ENCODE measurements around the gene HNRNPD.
"Not testable (repeated sequence)": the region's sequence is repeated elsewhere in the genome, so short reads cannot be mapped to it uniquely, and the experiment has no call there.

Gene HNRNPD

GRCh38 chr4:82388405-82388804 lies 14.6 kb upstream of the HNRNPD start:
- in situ Hi-C loops (cut with MboI; ENCODE audit: low sequenced_read_pairs) = no loop called here

GRCh38 chr4:82386312-82386711 lies 12.5 kb upstream of the HNRNPD start:
- H3K9me3 ChIP-seq; in situ Hi-C loops (cut with MboI; ENCODE audit: low sequenced_read_pairs): not testable (repeated sequence)

More at GRCh38 chr4:82388405-82388804, 14.6 kb upstream of the HNRNPD start:
- DNase-seq (ENCODE audit: low spot score in 2 of 2) = no peak
- Histone ChIP-seq H3K9me3 (peaks cover 4% of the 10 kb centered on the region; the same call in 1 of the 2 replicates), H3K36me3 (replicated peaks) (no peaks in the 10 kb centered on the region; the same call in 1 of the 2 replicates), H3K27me3 (ENCODE audit: low read depth) (no peaks in the 10 kb centered on the region), H3K4me3 (no peak overlapping the region), H3K4me1 (no peaks in the 10 kb centered on the region)

GRCh38 chr4:82382751-82383150 lies 9.0 kb upstream of the HNRNPD start:
- Histone ChIP-seq H3K9me3 (peaks cover 4% of the 10 kb centered on the region; the same call in 1 of the 2 replicates), H3K4me1 (no peaks in the 10 kb centered on the region), H3K36me3 (replicated peaks) (no peaks in the 10 kb centered on the region; the same call in 1 of the 2 replicates), H3K4me3 (no peak overlapping the region), H3K27me3 (ENCODE audit: low read depth) (no peaks in the 10 kb centered on the region)
- in situ Hi-C loops (cut with MboI; ENCODE audit: low sequenced_read_pairs) = loop anchor here (5.0 kb wide), 1 partner anchor 35 kb away; no protein-coding TSS in a partner anchor
- DNase-seq (ENCODE audit: low spot score in 2 of 2) = no peak

More at GRCh38 chr4:82386312-82386711, 12.5 kb upstream of the HNRNPD start:
- H3K4me3 ChIP-seq; DNase-seq (ENCODE audit: low spot score in 2 of 2); H3K36me3 ChIP-seq (replicated peaks); H3K4me1 ChIP-seq; H3K27me3 ChIP-seq (ENCODE audit: low read depth): not testable (repeated sequence)

GRCh38 chr4:82381661-82382296 lies 8.0 kb upstream of the HNRNPD start:
- Histone ChIP-seq H3K9me3 (peaks cover 4% of the 10 kb centered on the region; the same call in 1 of the 2 replicates), H3K27me3 (ENCODE audit: low read depth) (no peaks in the 10 kb centered on the region), H3K4me3 (no peak overlapping the region), H3K36me3 (replicated peaks) (no peaks in the 10 kb centered on the region; the same call in 1 of the 2 replicates), H3K4me1 (no peaks in the 10 kb centered on the region)
- in situ Hi-C loops (cut with MboI; ENCODE audit: low sequenced_read_pairs) = loop anchor here (5.0 kb wide), 1 partner anchor 36 kb away; no protein-coding TSS in a partner anchor
- no peak for DNase-seq (ENCODE audit: low spot score in 2 of 2)

- H3K36me3 ChIP-seq (replicated peaks) = no peaks in the 10 kb centered on the region; the same call in 1 of the 2 replicates
- peaks cover 4% of the 10 kb centered on the region; the same call in 1 of the 2 replicates for H3K9me3 ChIP-seq
- in situ Hi-C loops (cut with MboI; ENCODE audit: low sequenced_read_pairs) = loop anchor here (5.0 kb wide), 1 partner anchor 36 kb away; no protein-coding TSS in a partner anchor
- H3K4me3 ChIP-seq = no peak overlapping the region
- no peaks in the 10 kb centered on the region for H3K27me3 ChIP-seq (ENCODE audit: low read depth)
- DNase-seq (ENCODE audit: low spot score in 2 of 2) = no peak
- no peaks in the 10 kb centered on the region for H3K4me1 ChIP-seq
Observed at GRCh38 chr4:82381235-82381634, 7.4 kb upstream of the HNRNPD start.

- Histone ChIP-seq H3K4me1 (peaks cover 1% of the 10 kb centered on the region; the same call in 1 of the 2 replicates), H3K27me3 (ENCODE audit: low read depth) (no peaks in the 10 kb centered on the region), H3K9me3 (peaks cover 3% of the 10 kb centered on the region; the same call in 1 of the 2 replicates), H3K36me3 (replicated peaks) (no peaks in the 10 kb centered on the region; the same call in 1 of the 2 replicates), H3K4me3 (no peak overlapping the region)
- no peak for DNase-seq (ENCODE audit: low spot score in 2 of 2)
- in situ Hi-C loops (cut with MboI; ENCODE audit: low sequenced_read_pairs) = loop anchor here (5.0 kb wide), 1 partner anchor 36 kb away; no protein-coding TSS in a partner anchor
Observed at GRCh38 chr4:82380831-82381230, 7.0 kb upstream of the HNRNPD start.

- H3K36me3 ChIP-seq (replicated peaks) = no peaks in the 10 kb centered on the region; the same call in 1 of the 2 replicates
- H3K4me3 ChIP-seq = no peak overlapping the region
- H3K4me1 ChIP-seq = peaks cover 4% of the 10 kb centered on the region; the same call in 1 of the 2 replicates
- DNase-seq (ENCODE audit: low spot score in 2 of 2) = no peak
- no peaks in the 10 kb centered on the region for H3K9me3 ChIP-seq
- in situ Hi-C loops (cut with MboI; ENCODE audit: low sequenced_read_pairs) = loop anchor here (5.0 kb wide), 1 partner anchor 37 kb away; no protein-coding TSS in a partner anchor
- H3K27me3 ChIP-seq (ENCODE audit: low read depth) = no peaks in the 10 kb centered on the region
Observed at GRCh38 chr4:82380344-82380743, 6.6 kb upstream of the HNRNPD start.

GRCh38 chr4:82376109-82376508 lies 2.3 kb upstream of the HNRNPD start:
- in situ Hi-C loops (cut with MboI; ENCODE audit: low sequenced_read_pairs) = no loop called here
- H3K36me3 ChIP-seq (replicated peaks) = peaks cover 24% of the 10 kb centered on the region
- H3K4me3 ChIP-seq = no peak overlapping the region

GRCh38 chr4:82373486-82373815 lies 340 bp downstream of the HNRNPD start:
- Histone ChIP-seq H3K4me1 (peaks cover 23% of the 10 kb centered on the region), H3K36me3 (replicated peaks) (peaks cover 48% of the 10 kb centered on the region), H3K27me3 (ENCODE audit: low read depth) (no peaks in the 10 kb centered on the region), H3K4me3 (peak overlapping the region; percentile 99), H3K9me3 (no peaks in the 10 kb centered on the region)
- in situ Hi-C loops (cut with MboI; ENCODE audit: low sequenced_read_pairs) = no loop called here
- DNase-seq (ENCODE audit: low spot score in 2 of 2) = no peak

More at GRCh38 chr4:82376109-82376508, 2.3 kb upstream of the HNRNPD start:
- Histone ChIP-seq H3K9me3 (no peaks in the 10 kb centered on the region), H3K27me3 (ENCODE audit: low read depth) (no peaks in the 10 kb centered on the region), H3K4me1 (peaks cover 5% of the 10 kb centered on the region)
- no peak for DNase-seq (ENCODE audit: low spot score in 2 of 2)

- Histone ChIP-seq H3K9me3 (no peaks in the 10 kb centered on the region), H3K36me3 (replicated peaks) (peaks cover 54% of the 10 kb centered on the region), H3K4me3 (peak overlapping the region; percentile 99), H3K27me3 (ENCODE audit: low read depth) (no peaks in the 10 kb centered on the region), H3K4me1 (peaks cover 29% of the 10 kb centered on the region)
- in situ Hi-C loops (cut with MboI; ENCODE audit: low sequenced_read_pairs) = no loop called here
- DNase-seq (ENCODE audit: low spot score in 2 of 2) = peak; percentile 88 to 94
Observed at GRCh38 chr4:82372517-82373485, 990 bp downstream of the HNRNPD start.

GRCh38 chr4:82371497-82371896 lies 2.3 kb downstream of the HNRNPD start:
- peaks cover 37% of the 10 kb centered on the region for H3K4me1 ChIP-seq
- H3K36me3 ChIP-seq (replicated peaks) = peaks cover 65% of the 10 kb centered on the region
- peak in 1 of 2 experiments; percentile 17 for DNase-seq (ENCODE audit: low spot score in 2 of 2)
- H3K9me3 ChIP-seq = no peaks in the 10 kb centered on the region
- no peaks in the 10 kb centered on the region for H3K27me3 ChIP-seq (ENCODE audit: low read depth)
- peak overlapping the region; percentile 99 for H3K4me3 ChIP-seq
- in situ Hi-C loops (cut with MboI; ENCODE audit: low sequenced_read_pairs) = no loop called here

GRCh38 chr4:82367438-82368097 lies 6.2 kb downstream of the HNRNPD start:
- in situ Hi-C loops (cut with MboI; ENCODE audit: low sequenced_read_pairs) = no loop called here
- peaks cover 53% of the 10 kb centered on the region for H3K4me1 ChIP-seq

GRCh38 chr4:82366431-82366830 lies 7.4 kb downstream of the HNRNPD start:
- H3K4me3 ChIP-seq; H3K27me3 ChIP-seq (ENCODE audit: low read depth); DNase-seq (ENCODE audit: low spot score in 2 of 2); in situ Hi-C loops (cut with MboI; ENCODE audit: low sequenced_read_pairs); H3K9me3 ChIP-seq: not testable (repeated sequence)
- peaks cover 61% of the 10 kb centered on the region for H3K36me3 ChIP-seq (replicated peaks)
- H3K4me1 ChIP-seq = peaks cover 53% of the 10 kb centered on the region

More at GRCh38 chr4:82367438-82368097, 6.2 kb downstream of the HNRNPD start:
- no peak overlapping the region for H3K4me3 ChIP-seq
- no peak for DNase-seq (ENCODE audit: low spot score in 2 of 2)
- peaks cover 67% of the 10 kb centered on the region for H3K36me3 ChIP-seq (replicated peaks)
- H3K9me3 ChIP-seq = no peaks in the 10 kb centered on the region
- H3K27me3 ChIP-seq (ENCODE audit: low read depth) = no peaks in the 10 kb centered on the region

Measured in HAP-1 (cell line).